GM13977 (cell line): ENCODE results near the gene DEDD2.
A peak's percentile ranks its signal among the peaks of the same experiment; 100 is the strongest.

ENCODE experiments used
- DNase-seq: peaks from one replicate; pipeline ENCODE4 v3.0.0; 2012; ENCODE audit warnings: low spot score
- CTCF ChIP-seq: IDR thresholded peaks from 2 replicates; pipeline ENCODE4 v1.5.1; 2012; ENCODE audit warnings: mild to moderate bottlenecking, control low read depth; ENCODE audit not compliant: insufficient read depth; ENCODE audit errors: extremely low read depth, missing control alignments
- in situ Hi-C: fragments of 300-500 bp; cut with MboI; formaldehyde crosslinking; loops from one replicate; pipeline ENCODE4 v1.12.0; 2022; ENCODE audit warnings: low sequenced_read_pairs, low pct_unique_long_range_greater_than_20kb, mixed read lengths, inconsistent platforms; ENCODE audit not compliant: unreplicated experiment

DEDD2 gene

GRCh38 chr19:42220751-42221097 is 3.2 kb upstream of the DEDD2 start:
- no peak for DNase-seq
- no peak for TF ChIP-seq CTCF
- in situ Hi-C loops = no loop called here

GRCh38 chr19:42219812-42220750 is 2.6 kb upstream of the DEDD2 start, which contains the start of gene ZNF526:
TSS of gene ZNF526 (plus strand) at chr19:42220312. CDS start at chr19:42224404, 4,092 bp downstream.
- peak; percentile 99 for DNase-seq
- in situ Hi-C loops = no loop called here
- TF ChIP-seq CTCF = no peak

- TF ChIP-seq CTCF = no peak
- DNase-seq = no peak
- in situ Hi-C loops = no loop called here
Measured at GRCh38 chr19:42216653-42217519, 591 bp downstream of the DEDD2 start.

GRCh38 chr19:42214810-42215485 is 2.5 kb downstream of the DEDD2 start:
- DNase-seq = no peak
- no peak for TF ChIP-seq CTCF
- in situ Hi-C loops = no loop called here

GRCh38 chr19:42212886-42213285 is 4.6 kb downstream of the DEDD2 start:
- no peak for DNase-seq
- in situ Hi-C loops = no loop called here

More at GRCh38 chr19:42212886-42213285, 4.6 kb downstream of the DEDD2 start:
- no peak for TF ChIP-seq CTCF
